ENCODE measurements around the gene ZNF780B.

ZNF780B gene

GRCh38 chr19:40090241-40091204 is 34.5 kb upstream of the ZNF780B start, which contains the start of gene ZNF780A:
Gene ZNF780A (minus strand): TSS chr19:40090943. CDS start chr19:40084753, 6,190 bp downstream.
- peak within 1 kb of the TSS; percentile 91 for H3K4me3 ChIP-seq (replicated peaks; ENCODE audit: low read depth, low read length)
- peak; percentile 24 for DNase-seq (ENCODE audit: extremely low read depth, low read depth)
- TF ChIP-seq CTCF (IDR thresholded peaks at IDR 0.05; ENCODE audit: low read depth, low read length, missing control alignments), result no peak

- TF ChIP-seq CTCF (IDR thresholded peaks at IDR 0.05; ENCODE audit: low read depth, low read length, missing control alignments), result no peak
- DNase-seq (ENCODE audit: extremely low read depth, low read depth), result no peak
- H3K4me3 ChIP-seq (replicated peaks; ENCODE audit: low read depth, low read length), result peak overlapping the region; percentile 91
Observed at GRCh38 chr19:40089462-40089861, 33.4 kb upstream of the ZNF780B start.

- TF ChIP-seq CTCF (IDR thresholded peaks at IDR 0.05; ENCODE audit: low read depth, low read length, missing control alignments), result no peak
- no peak overlapping the region for H3K4me3 ChIP-seq (replicated peaks; ENCODE audit: low read depth, low read length)
- DNase-seq (ENCODE audit: extremely low read depth, low read depth), result no peak
Observed at GRCh38 chr19:40088299-40089047, 32.4 kb upstream of the ZNF780B start.

- no peak overlapping the region for H3K4me3 ChIP-seq (replicated peaks; ENCODE audit: low read depth, low read length)
- no peak for TF ChIP-seq CTCF (IDR thresholded peaks at IDR 0.05; ENCODE audit: low read depth, low read length, missing control alignments)
- no peak for DNase-seq (ENCODE audit: extremely low read depth, low read depth)
Observed at GRCh38 chr19:40084948-40085347, 28.9 kb upstream of the ZNF780B start.

GRCh38 chr19:40081411-40081810 is 25.4 kb upstream of the ZNF780B start:
- no peak for DNase-seq (ENCODE audit: extremely low read depth, low read depth)
- no peak overlapping the region for H3K4me3 ChIP-seq (replicated peaks; ENCODE audit: low read depth, low read length)
- TF ChIP-seq CTCF (IDR thresholded peaks at IDR 0.05; ENCODE audit: low read depth, low read length, missing control alignments), result no peak

GRCh38 chr19:40080289-40080688 is 24.3 kb upstream of the ZNF780B start:
- H3K4me3 ChIP-seq (replicated peaks; ENCODE audit: low read depth, low read length), result no peak overlapping the region
- TF ChIP-seq CTCF (IDR thresholded peaks at IDR 0.05; ENCODE audit: low read depth, low read length, missing control alignments), result no peak
- DNase-seq (ENCODE audit: extremely low read depth, low read depth), result no peak
